HG03159 (cell line): ENCODE measurements around the gene PODXL2.

ENCODE experiments used
- ATAC-seq: cut with Tn5 transposase; IDR thresholded peaks from one replicate; pipeline ENCODE4 v1.9.1; 2021; ENCODE audit warnings: mild to moderate bottlenecking, moderate library complexity; ENCODE audit not compliant: unreplicated experiment

Gene PODXL2

DNA sequence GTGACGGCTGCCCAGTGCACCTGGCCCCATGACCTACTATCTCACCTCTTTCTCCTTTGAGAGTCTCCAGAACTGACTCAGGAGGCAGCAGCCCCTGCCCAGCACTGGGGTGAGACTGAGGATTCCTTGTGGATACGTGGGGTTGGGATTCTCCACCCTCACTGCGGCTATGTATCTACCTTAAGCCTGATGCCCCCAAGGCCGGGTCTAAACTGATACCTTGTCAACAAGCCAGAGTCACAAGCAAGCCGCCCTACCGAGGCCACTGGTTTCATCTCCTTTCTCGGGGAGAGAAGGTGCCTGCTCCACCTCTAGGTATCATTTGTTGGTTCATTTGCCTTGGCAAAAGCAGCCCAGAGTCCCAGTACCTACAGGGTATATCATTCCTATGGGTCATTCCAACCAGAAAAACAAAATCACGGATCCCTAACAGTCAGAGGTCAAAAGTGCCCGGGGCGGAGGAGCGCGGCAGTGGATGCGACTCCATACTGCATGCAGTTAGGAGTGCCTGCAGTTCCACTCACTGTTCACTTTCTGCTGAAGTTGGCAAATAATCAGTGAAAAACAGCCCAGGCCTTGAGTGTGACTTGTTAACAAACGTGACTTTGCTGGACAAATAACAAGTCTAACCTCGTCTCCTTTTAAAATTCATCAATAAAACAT, 91.3 kb downstream of the PODXL2 start:
- ATAC-seq = no peak

DNA sequence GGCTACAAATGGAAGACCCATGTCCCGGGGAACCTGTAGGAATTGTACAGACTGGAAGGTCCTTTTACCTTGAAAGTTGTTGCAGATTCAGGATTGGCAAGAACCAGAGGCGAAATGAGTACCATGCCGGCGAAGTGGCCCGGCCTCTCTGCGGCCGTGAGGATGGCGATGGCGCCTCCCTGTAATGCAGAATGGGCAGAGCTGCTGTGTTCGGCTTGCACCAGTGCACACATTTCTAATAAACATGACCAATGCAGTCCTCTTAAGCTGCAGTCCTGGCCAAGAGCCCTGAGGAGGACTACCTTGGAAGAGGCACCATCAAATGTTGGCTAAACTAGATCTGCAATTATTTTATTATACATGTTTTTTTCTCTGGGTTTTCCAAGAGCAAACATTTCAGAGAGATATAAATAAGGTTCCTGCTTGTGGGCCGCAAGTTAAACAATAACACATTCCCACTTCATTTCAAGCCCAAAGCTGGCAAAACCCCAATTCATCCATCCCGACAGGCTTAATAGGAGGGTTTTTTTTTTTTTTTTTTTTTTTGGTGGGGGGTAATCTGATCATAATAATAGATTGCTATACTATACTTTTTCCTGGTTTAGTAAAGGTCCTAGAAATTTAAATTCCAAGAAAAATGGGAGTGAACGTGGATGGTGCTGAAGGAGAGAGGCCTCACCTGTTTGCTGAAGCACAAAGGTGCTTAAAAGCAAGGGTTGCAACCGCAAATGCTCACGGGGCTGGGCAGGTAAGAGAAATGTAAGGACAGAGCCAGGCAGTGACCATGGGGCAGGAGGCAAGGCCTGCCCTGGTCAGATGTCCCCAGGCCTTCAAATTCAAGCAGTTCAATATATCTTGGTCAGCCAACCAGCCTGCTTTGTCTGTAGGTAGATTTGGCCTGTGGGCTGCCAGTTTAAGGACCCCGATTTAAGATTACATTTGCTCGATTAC, 92.3 kb downstream of the PODXL2 start:
- ATAC-seq = no peak

DNA sequence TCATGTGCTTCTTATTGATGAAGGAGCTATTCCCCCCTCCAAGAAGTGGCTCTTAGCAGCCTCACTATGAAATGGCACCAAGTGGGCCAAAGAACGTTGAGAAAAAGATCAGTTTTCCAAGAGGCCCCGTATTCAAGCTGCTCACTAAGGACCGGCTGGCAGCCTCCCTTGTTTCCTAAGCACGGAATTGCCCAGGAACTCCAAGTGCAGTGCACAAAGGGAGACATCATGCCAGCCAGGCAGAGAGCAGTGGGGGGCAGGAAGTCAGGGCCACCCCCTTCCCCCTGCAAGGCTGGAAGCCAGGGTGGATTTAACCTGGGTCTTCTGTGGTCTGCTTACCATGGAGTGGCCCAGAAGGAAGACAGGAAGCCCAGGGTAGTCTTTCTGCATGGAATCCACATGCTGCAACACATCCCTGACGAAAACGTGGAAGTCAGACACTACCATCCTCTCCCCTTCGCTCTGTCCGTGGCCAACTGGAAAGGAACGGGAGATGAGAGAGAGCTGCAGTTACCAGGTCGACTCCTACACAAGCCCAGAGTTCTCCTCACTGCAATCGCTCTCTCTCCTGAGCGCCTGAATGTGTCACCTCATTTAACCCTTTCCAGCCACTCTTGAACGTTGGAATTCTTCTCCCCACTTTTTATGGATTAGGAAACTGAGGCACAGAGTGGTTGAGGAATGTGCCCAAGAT, 93.3 kb downstream of the PODXL2 start:
- ATAC-seq = no peak
